ENCODE results near the gene NEDD4L.

Gene NEDD4L

GRCh38 chr18:58413667-58414628 lies 369.9 kb downstream of the NEDD4L start:
- no peak overlapping the region for H3K27ac ChIP-seq (ENCODE audit: low read depth, low read length)
- no peaks in the 10 kb centered on the region for H3K79me1 ChIP-seq (ENCODE audit: low read length)
- no peak overlapping the region for H2BK120ac ChIP-seq (ENCODE audit: insufficient read depth, low read length, poor library complexity)
- H3K9ac ChIP-seq (ENCODE audit: low read length): no peak overlapping the region
- no peak overlapping the region for H3K23ac ChIP-seq (ENCODE audit: low read length)
- DNase-seq: no peak
- H2AFZ ChIP-seq (ENCODE audit: insufficient read depth, low read length, poor library complexity): no peak overlapping the region
- no peak overlapping the region for H4K8ac ChIP-seq (ENCODE audit: low read depth, low read length)
- H3K9me3 ChIP-seq (ENCODE audit: insufficient read depth, low read depth, low read length): no peaks in the 10 kb centered on the region
- H3K4me1 ChIP-seq (ENCODE audit: control insufficient read depth in 1 of 2, insufficient read depth in 2 of 2, low read length in 2 of 2): no peaks in the 10 kb centered on the region
- no peak overlapping the region for H3K14ac ChIP-seq (ENCODE audit: low read length)
- H3K79me2 ChIP-seq (ENCODE audit: control insufficient read depth, insufficient read depth, low read length, poor library complexity): no peaks in the 10 kb centered on the region
- no peak overlapping the region for H3K4me3 ChIP-seq (ENCODE audit: low read depth, low read length)
- no peak overlapping the region for H2BK5ac ChIP-seq (ENCODE audit: low read depth, low read length, poor library complexity)
- no peak overlapping the region for H2AK5ac ChIP-seq (ENCODE audit: low read length)
- H3K4ac ChIP-seq (ENCODE audit: low read depth, low read length): no peak overlapping the region
- H3K18ac ChIP-seq (ENCODE audit: low read length): no peak overlapping the region
- no peak overlapping the region for H4K12ac ChIP-seq (ENCODE audit: low read depth, low read length)
- H4K91ac ChIP-seq (ENCODE audit: low read depth, low read length): no peak overlapping the region
- WGBS (ENCODE audit: extremely low coverage, insufficient coverage, insufficient read length): no CpG with 5 or more reads among the region's 12 CpGs
- no peak overlapping the region for H3K4me2 ChIP-seq (ENCODE audit: low read length)
- no peaks in the 10 kb centered on the region for H3K27me3 ChIP-seq (ENCODE audit: insufficient read depth, low read length)
- H3K36me3 ChIP-seq (ENCODE audit: control insufficient read depth in 1 of 2, insufficient read depth in 2 of 2, low read length in 2 of 2): no peaks in the 10 kb centered on the region
- H2BK12ac ChIP-seq (ENCODE audit: low read length): no peak overlapping the region

GRCh38 chr18:58416014-58416703 lies 372.1 kb downstream of the NEDD4L start:
- Histone ChIP-seq H3K79me2 (ENCODE audit: control insufficient read depth, insufficient read depth, low read length, poor library complexity) (no peaks in the 10 kb centered on the region), H2AFZ (ENCODE audit: insufficient read depth, low read length, poor library complexity) (no peak overlapping the region), H3K36me3 (ENCODE audit: control insufficient read depth in 1 of 2, insufficient read depth in 2 of 2, low read length in 2 of 2) (no peaks in the 10 kb centered on the region), H3K27me3 (ENCODE audit: insufficient read depth, low read length) (no peaks in the 10 kb centered on the region), H3K4me1 (ENCODE audit: control insufficient read depth in 1 of 2, insufficient read depth in 2 of 2, low read length in 2 of 2) (no peaks in the 10 kb centered on the region), H2AK5ac (ENCODE audit: low read length) (no peak overlapping the region), H3K23ac (ENCODE audit: low read length) (no peak overlapping the region), H3K4me2 (ENCODE audit: low read length) (no peak overlapping the region), H3K4ac (ENCODE audit: low read depth, low read length) (no peak overlapping the region), H3K18ac (ENCODE audit: low read length) (no peak overlapping the region), H4K91ac (ENCODE audit: low read depth, low read length) (no peak overlapping the region), H3K4me3 (ENCODE audit: low read depth, low read length) (no peak overlapping the region), H3K14ac (ENCODE audit: low read length) (no peak overlapping the region), H3K9me3 (ENCODE audit: insufficient read depth, low read depth, low read length) (peaks cover 3% of the 10 kb centered on the region), H3K27ac (ENCODE audit: low read depth, low read length) (no peak overlapping the region), H4K8ac (ENCODE audit: low read depth, low read length) (no peak overlapping the region), H2BK5ac (ENCODE audit: low read depth, low read length, poor library complexity) (no peak overlapping the region), H2BK120ac (ENCODE audit: insufficient read depth, low read length, poor library complexity) (no peak overlapping the region), H3K9ac (ENCODE audit: low read length) (no peak overlapping the region), H4K12ac (ENCODE audit: low read depth, low read length) (no peak overlapping the region), H2BK12ac (ENCODE audit: low read length) (no peak overlapping the region), H3K79me1 (ENCODE audit: low read length) (no peaks in the 10 kb centered on the region)
- no CpG with 5 or more reads among the region's 7 CpGs for WGBS (ENCODE audit: extremely low coverage, insufficient coverage, insufficient read length)
- no peak for DNase-seq

GRCh38 chr18:58416704-58417683 lies 373.0 kb downstream of the NEDD4L start:
- WGBS (ENCODE audit: extremely low coverage, insufficient coverage, insufficient read length): no CpG with 5 or more reads among the region's 16 CpGs
- Histone ChIP-seq H3K79me2 (ENCODE audit: control insufficient read depth, insufficient read depth, low read length, poor library complexity) (no peaks in the 10 kb centered on the region), H3K4me3 (ENCODE audit: low read depth, low read length) (no peak overlapping the region)

GRCh38 chr18:58417752-58418151 lies 373.7 kb downstream of the NEDD4L start:
- Histone ChIP-seq H3K4ac (ENCODE audit: low read depth, low read length) (no peak overlapping the region), H3K4me3 (ENCODE audit: low read depth, low read length) (no peak overlapping the region), H4K91ac (ENCODE audit: low read depth, low read length) (no peak overlapping the region), H3K18ac (ENCODE audit: low read length) (no peak overlapping the region), H2AFZ (ENCODE audit: insufficient read depth, low read length, poor library complexity) (no peak overlapping the region), H3K14ac (ENCODE audit: low read length) (no peak overlapping the region), H4K8ac (ENCODE audit: low read depth, low read length) (no peak overlapping the region), H3K9me3 (ENCODE audit: insufficient read depth, low read depth, low read length) (peaks cover 3% of the 10 kb centered on the region), H3K23ac (ENCODE audit: low read length) (no peak overlapping the region), H3K4me1 (ENCODE audit: control insufficient read depth in 1 of 2, insufficient read depth in 2 of 2, low read length in 2 of 2) (no peaks in the 10 kb centered on the region), H2BK5ac (ENCODE audit: low read depth, low read length, poor library complexity) (no peak overlapping the region), H3K27ac (ENCODE audit: low read depth, low read length) (no peak overlapping the region), H3K79me2 (ENCODE audit: control insufficient read depth, insufficient read depth, low read length, poor library complexity) (no peaks in the 10 kb centered on the region), H3K27me3 (ENCODE audit: insufficient read depth, low read length) (no peaks in the 10 kb centered on the region), H2BK120ac (ENCODE audit: insufficient read depth, low read length, poor library complexity) (no peak overlapping the region), H3K79me1 (ENCODE audit: low read length) (no peaks in the 10 kb centered on the region), H2AK5ac (ENCODE audit: low read length) (no peak overlapping the region), H4K12ac (ENCODE audit: low read depth, low read length) (no peak overlapping the region), H3K9ac (ENCODE audit: low read length) (no peak overlapping the region), H2BK12ac (ENCODE audit: low read length) (no peak overlapping the region), H3K36me3 (ENCODE audit: control insufficient read depth in 1 of 2, insufficient read depth in 2 of 2, low read length in 2 of 2) (no peaks in the 10 kb centered on the region), H3K4me2 (ENCODE audit: low read length) (no peak overlapping the region)
- WGBS (ENCODE audit: extremely low coverage, insufficient coverage, insufficient read length): no CpG with 5 or more reads among the region's 6 CpGs
- no peak for DNase-seq

More at GRCh38 chr18:58416704-58417683, 373.0 kb downstream of the NEDD4L start:
- Histone ChIP-seq H3K4me1 (ENCODE audit: control insufficient read depth in 1 of 2, insufficient read depth in 2 of 2, low read length in 2 of 2) (no peaks in the 10 kb centered on the region), H3K36me3 (ENCODE audit: control insufficient read depth in 1 of 2, insufficient read depth in 2 of 2, low read length in 2 of 2) (no peaks in the 10 kb centered on the region), H3K27me3 (ENCODE audit: insufficient read depth, low read length) (no peaks in the 10 kb centered on the region), H3K4ac (ENCODE audit: low read depth, low read length) (no peak overlapping the region), H4K8ac (ENCODE audit: low read depth, low read length) (no peak overlapping the region), H3K4me2 (ENCODE audit: low read length) (no peak overlapping the region), H4K91ac (ENCODE audit: low read depth, low read length) (no peak overlapping the region), H3K9me3 (ENCODE audit: insufficient read depth, low read depth, low read length) (peaks cover 3% of the 10 kb centered on the region), H3K9ac (ENCODE audit: low read length) (no peak overlapping the region), H2AFZ (ENCODE audit: insufficient read depth, low read length, poor library complexity) (no peak overlapping the region), H2BK12ac (ENCODE audit: low read length) (no peak overlapping the region), H3K27ac (ENCODE audit: low read depth, low read length) (no peak overlapping the region), H3K23ac (ENCODE audit: low read length) (no peak overlapping the region), H4K12ac (ENCODE audit: low read depth, low read length) (no peak overlapping the region), H2AK5ac (ENCODE audit: low read length) (no peak overlapping the region), H2BK120ac (ENCODE audit: insufficient read depth, low read length, poor library complexity) (no peak overlapping the region), H3K18ac (ENCODE audit: low read length) (no peak overlapping the region), H3K14ac (ENCODE audit: low read length) (no peak overlapping the region), H2BK5ac (ENCODE audit: low read depth, low read length, poor library complexity) (no peak overlapping the region), H3K79me1 (ENCODE audit: low read length) (no peaks in the 10 kb centered on the region)
- DNase-seq: no peak

Data from trophoblast cell (in vitro differentiated cells and primary cell).